Measurements from ENCODE around the gene ZNF148. TPM values are rescaled to one million over a fixed set of nuclear protein-coding genes. Genes with fewer than 3 reads are reported as not detected.

The ZNF148 gene
- total and polyA plus RNA-seq, 8 donors, result 3.1 to 109 (median 10.6) TPM

GRCh38 chr3:125356140-125357026, 18.7 kb downstream of the ZNF148 start:
- TF ChIP-seq EP300 (IDR thresholded peaks at IDR 0.05), result no peak
- no peak for TF ChIP-seq POLR2A (IDR thresholded peaks at IDR 0.05)
- TF ChIP-seq POLR2AphosphoS5 (IDR thresholded peaks at IDR 0.05), result no peak
- no peak for TF ChIP-seq CTCF (IDR thresholded peaks at IDR 0.05)
- intact Hi-C loops (cut with DNase I; ENCODE audit: low total_unique reads), result no loop called here
- no peaks in the 10 kb centered on the region for H3K36me3 ChIP-seq
- H3K9me3 ChIP-seq, result no peaks in the 10 kb centered on the region
- no peaks in the 10 kb centered on the region for H3K27me3 ChIP-seq
- peak overlapping the region in 4 of 5 donors; percentile 49 to 80 (median 58) for H3K27ac ChIP-seq
- 23 to 29% (median 25%) methylated on average over 5 of the region's 5 CpGs for WGBS, 5 donors
- H3K4me3 ChIP-seq, result peak overlapping the region; percentile 52 to 64 (median 58)
- no peak for DNase-seq
- H3K4me1 ChIP-seq, result peaks cover 0 to 81% (median 37%) of the 10 kb centered on the region in 4 donors

GRCh38 chr3:125353659-125354058, 21.5 kb downstream of the ZNF148 start:
- no peaks in the 10 kb centered on the region for H3K36me3 ChIP-seq
- H3K4me3 ChIP-seq, result no peak overlapping the region
- H3K27me3 ChIP-seq, result no peaks in the 10 kb centered on the region
- no peak for TF ChIP-seq CTCF (IDR thresholded peaks at IDR 0.05)
- intact Hi-C loops (cut with DNase I; ENCODE audit: low total_unique reads), result no loop called here
- peaks cover 0 to 66% (median 37%) of the 10 kb centered on the region in 4 donors for H3K4me1 ChIP-seq
- H3K27ac ChIP-seq, result no peak overlapping the region
- H3K9me3 ChIP-seq, result no peaks in the 10 kb centered on the region
- no peak for DNase-seq
- 83 to 98% (median 97%) methylated on average over 3 of the region's 3 CpGs for WGBS, 5 donors

GRCh38 chr3:125353128-125353527, 22.0 kb downstream of the ZNF148 start:
- H3K9me3 ChIP-seq, result no peaks in the 10 kb centered on the region
- H3K4me3 ChIP-seq, result no peak overlapping the region
- no peak overlapping the region for H3K27ac ChIP-seq
- DNase-seq, result no peak
- H3K27me3 ChIP-seq, result no peaks in the 10 kb centered on the region
- TF ChIP-seq POLR2AphosphoS5 (IDR thresholded peaks at IDR 0.05), result no peak
- no peak for TF ChIP-seq POLR2A (IDR thresholded peaks at IDR 0.05)
- TF ChIP-seq EP300 (IDR thresholded peaks at IDR 0.05), result no peak
- TF ChIP-seq CTCF (IDR thresholded peaks at IDR 0.05), result no peak
- no peaks in the 10 kb centered on the region for H3K36me3 ChIP-seq
- intact Hi-C loops (cut with DNase I; ENCODE audit: low total_unique reads), result no loop called here
- H3K4me1 ChIP-seq, result peaks cover 0 to 61% (median 34%) of the 10 kb centered on the region in 4 donors

- H3K27ac ChIP-seq, result no peak overlapping the region
- no peak for TF ChIP-seq CTCF (IDR thresholded peaks at IDR 0.05)
- TF ChIP-seq POLR2AphosphoS5 (IDR thresholded peaks at IDR 0.05), result no peak
- no peak for TF ChIP-seq POLR2A (IDR thresholded peaks at IDR 0.05)
- no peak for TF ChIP-seq EP300 (IDR thresholded peaks at IDR 0.05)
Observed at GRCh38 chr3:125351814-125352456, 23.2 kb downstream of the ZNF148 start.

More at GRCh38 chr3:125351814-125352456, 23.2 kb downstream of the ZNF148 start:
- H3K4me1 ChIP-seq, result peaks cover 0 to 50% (median 24%) of the 10 kb centered on the region in 4 donors
- no peak overlapping the region for H3K4me3 ChIP-seq
- H3K9me3 ChIP-seq, result no peaks in the 10 kb centered on the region
- no peaks in the 10 kb centered on the region for H3K36me3 ChIP-seq
- DNase-seq, result no peak
- no peaks in the 10 kb centered on the region for H3K27me3 ChIP-seq
- intact Hi-C loops (cut with DNase I; ENCODE audit: low total_unique reads), result no loop called here
- WGBS, 5 donors, result 48 to 61% (median 57%) methylated on average over 2 of the region's 2 CpGs

All from stomach (tissue), 9 donors.